ENCODE results near the gene ADM2. TPM values are rescaled to one million over a fixed set of nuclear protein-coding genes. Genes with fewer than 3 reads are reported as not detected.
A peak's percentile ranks its signal among the peaks of the same experiment; 100 is the strongest.

The ADM2 gene
- total RNA-seq, 1 donor from 2014 or later: 1.7 TPM

DNA sequence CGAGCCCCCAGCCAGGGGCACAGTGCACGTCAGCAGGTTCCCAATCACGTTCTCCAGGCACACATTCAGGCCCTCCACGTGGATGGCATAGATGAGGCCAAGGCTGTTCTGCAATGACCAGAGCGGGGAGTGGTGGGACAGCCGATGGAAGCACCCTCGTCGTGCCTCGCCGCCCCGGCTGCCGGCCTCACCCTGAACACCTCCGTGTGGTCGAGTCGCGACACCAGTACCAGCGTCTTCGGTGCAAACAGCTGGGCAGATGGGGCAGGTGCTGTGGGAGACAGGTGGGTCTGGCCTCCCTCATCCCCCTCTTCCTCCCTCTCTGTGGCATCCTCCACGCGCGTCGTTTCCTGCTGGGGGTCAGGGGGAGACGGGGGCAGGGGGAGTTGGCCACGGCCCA is 14.0 kb upstream of the ADM2 start:
- Mint-ChIP-seq H3K4me1 (peaks cover 4% of the 10 kb centered on the region), H3K27ac (ENCODE audit: unreplicated experiment) (no peak overlapping the region), H3K27me3 (ENCODE audit: low read depth) (no peaks in the 10 kb centered on the region), H3K36me3 (ENCODE audit: low read depth) (peaks cover 4% of the 10 kb centered on the region), H3K9me3 (no peaks in the 10 kb centered on the region), H3K4me3 (no peak overlapping the region)
- DNase-seq (ENCODE audit: low read depth, low spot score): no peak
- TF ChIP-seq, protein P1, sequence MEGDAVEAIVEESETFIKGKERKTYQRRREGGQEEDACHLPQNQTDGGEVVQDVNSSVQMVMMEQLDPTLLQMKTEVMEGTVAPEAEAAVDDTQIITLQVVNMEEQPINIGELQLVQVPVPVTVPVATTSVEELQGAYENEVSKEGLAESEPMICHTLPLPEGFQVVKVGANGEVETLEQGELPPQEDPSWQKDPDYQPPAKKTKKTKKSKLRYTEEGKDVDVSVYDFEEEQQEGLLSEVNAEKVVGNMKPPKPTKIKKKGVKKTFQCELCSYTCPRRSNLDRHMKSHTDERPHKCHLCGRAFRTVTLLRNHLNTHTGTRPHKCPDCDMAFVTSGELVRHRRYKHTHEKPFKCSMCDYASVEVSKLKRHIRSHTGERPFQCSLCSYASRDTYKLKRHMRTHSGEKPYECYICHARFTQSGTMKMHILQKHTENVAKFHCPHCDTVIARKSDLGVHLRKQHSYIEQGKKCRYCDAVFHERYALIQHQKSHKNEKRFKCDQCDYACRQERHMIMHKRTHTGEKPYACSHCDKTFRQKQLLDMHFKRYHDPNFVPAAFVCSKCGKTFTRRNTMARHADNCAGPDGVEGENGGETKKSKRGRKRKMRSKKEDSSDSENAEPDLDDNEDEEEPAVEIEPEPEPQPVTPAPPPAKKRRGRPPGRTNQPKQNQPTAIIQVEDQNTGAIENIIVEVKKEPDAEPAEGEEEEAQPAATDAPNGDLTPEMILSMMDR (conservative IDR thresholded peaks at IDR 0.05): no peak

DNA sequence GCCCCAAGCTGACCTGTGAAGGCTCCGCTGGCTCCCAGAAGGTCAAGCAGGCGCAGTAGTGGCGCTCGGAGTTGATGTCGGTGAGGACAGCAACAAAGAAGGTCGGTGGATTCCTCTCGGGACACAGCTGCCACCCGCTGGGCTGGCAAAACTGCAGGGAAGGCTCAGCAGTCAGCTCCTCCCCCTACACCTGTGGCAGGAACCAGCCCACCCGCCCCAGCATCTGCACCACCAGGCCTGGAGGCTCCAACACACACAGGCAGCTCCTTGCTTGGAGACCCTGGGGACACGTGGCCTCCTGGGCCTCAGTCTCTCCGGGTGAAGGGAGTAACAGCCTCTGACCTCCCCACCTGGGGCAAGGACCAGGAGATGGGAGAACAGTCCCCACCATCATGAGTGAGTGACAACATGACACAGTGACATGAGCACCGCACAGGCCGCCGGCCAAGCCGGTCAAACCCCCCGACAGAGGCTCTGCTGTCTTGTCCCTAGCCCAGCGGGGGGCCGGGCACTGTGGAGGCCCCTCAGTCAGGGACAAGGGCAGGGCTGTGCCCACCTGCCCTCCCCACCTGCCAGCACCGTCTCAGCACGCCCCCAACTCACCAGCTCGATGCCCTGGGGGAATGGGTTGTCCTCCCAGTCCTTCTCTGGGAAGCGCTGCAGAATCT is 13.4 kb upstream of the ADM2 start:
- Mint-ChIP-seq H3K36me3 (ENCODE audit: low read depth) (peaks cover 4% of the 10 kb centered on the region), H3K9me3 (no peaks in the 10 kb centered on the region), H3K27me3 (ENCODE audit: low read depth) (no peaks in the 10 kb centered on the region), H3K27ac (ENCODE audit: unreplicated experiment) (no peak overlapping the region), H3K4me1 (peaks cover 7% of the 10 kb centered on the region), H3K4me3 (no peak overlapping the region)
- TF ChIP-seq, protein P1 (conservative IDR thresholded peaks at IDR 0.05): no peak
- DNase-seq (ENCODE audit: low read depth, low spot score): no peak

DNA sequence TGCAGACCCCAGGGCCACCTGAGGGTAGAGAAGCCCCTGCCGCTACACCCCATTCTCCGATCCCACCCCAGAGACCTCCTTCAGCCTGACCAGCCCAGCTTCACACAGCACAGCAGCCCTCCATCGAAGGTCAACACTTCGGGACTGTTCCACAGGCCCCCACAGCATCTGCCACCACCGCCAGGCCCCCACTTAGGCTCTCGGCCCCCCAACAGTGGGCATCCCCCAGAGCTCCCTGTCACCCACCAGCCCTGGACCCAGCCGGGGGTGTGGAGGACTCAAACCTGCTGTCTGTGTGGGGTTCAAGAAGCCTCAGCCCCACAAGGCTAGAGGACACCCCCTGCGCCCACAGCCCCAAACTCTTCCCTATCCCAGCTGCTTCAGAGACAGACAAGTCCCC is 12.7 kb upstream of the ADM2 start:
- TF ChIP-seq, protein P1 (conservative IDR thresholded peaks at IDR 0.05): no peak
- Mint-ChIP-seq H3K27ac (ENCODE audit: unreplicated experiment) (peak overlapping the region; percentile 83), H3K4me3 (no peak overlapping the region), H3K4me1 (peaks cover 14% of the 10 kb centered on the region), H3K27me3 (ENCODE audit: low read depth) (no peaks in the 10 kb centered on the region), H3K9me3 (no peaks in the 10 kb centered on the region), H3K36me3 (ENCODE audit: low read depth) (peaks cover 4% of the 10 kb centered on the region)
- DNase-seq (ENCODE audit: low read depth, low spot score): no peak

DNA sequence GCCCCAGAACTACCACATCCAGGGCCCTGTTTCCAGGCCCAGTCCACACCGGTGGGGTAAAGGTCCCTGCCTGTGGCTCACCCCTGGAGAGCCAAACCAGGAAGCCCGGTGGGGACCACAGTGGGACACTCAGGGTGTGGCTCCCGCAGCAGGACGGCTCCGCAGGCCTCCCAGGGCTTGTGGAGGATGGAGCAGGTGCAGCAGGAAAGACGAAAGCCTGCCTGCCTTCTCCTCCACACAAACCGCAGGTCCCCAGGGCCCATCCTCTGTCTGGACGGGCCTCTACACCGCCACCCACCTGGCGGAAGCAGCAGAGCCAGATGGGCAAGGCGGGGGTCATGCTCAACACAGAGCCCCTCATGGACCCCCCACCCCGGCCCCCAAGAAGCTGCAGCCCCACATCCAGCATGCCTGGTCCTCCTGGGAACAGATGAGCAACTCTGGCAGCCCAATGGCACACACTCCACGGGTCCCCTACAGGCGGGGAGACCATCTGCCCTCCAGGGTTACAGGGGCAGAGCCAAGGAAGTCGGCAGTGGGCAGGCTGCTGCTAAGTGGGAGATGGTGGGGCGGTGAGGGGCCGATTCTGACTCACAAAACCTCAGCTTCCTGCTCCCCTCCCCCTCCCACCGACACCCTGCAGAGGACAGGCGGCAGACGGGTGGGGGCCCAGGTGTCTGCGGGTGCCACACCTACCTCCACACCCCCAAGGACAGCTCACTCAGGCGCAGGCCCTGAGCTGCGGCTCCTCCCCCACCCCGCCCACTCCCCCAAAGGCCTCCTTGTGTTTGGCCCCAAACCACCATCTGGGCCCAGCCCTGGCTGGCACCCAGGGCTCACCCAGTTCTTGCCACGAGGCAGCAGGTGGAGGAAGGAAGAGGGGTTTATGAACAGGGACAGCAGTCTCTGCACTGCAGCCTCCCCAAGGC is 11.7 kb upstream of the ADM2 start:
- H3K27ac Mint-ChIP-seq (ENCODE audit: unreplicated experiment): no peak overlapping the region
- peaks cover 20% of the 10 kb centered on the region for H3K4me1 Mint-ChIP-seq
- H3K27me3 Mint-ChIP-seq (ENCODE audit: low read depth): no peaks in the 10 kb centered on the region
- H3K4me3 Mint-ChIP-seq: no peak overlapping the region
- TF ChIP-seq, protein P1 (conservative IDR thresholded peaks at IDR 0.05): no peak
- no peak for DNase-seq (ENCODE audit: low read depth, low spot score)
- H3K9me3 Mint-ChIP-seq: no peaks in the 10 kb centered on the region
- peaks cover 4% of the 10 kb centered on the region for H3K36me3 Mint-ChIP-seq (ENCODE audit: low read depth)

DNA sequence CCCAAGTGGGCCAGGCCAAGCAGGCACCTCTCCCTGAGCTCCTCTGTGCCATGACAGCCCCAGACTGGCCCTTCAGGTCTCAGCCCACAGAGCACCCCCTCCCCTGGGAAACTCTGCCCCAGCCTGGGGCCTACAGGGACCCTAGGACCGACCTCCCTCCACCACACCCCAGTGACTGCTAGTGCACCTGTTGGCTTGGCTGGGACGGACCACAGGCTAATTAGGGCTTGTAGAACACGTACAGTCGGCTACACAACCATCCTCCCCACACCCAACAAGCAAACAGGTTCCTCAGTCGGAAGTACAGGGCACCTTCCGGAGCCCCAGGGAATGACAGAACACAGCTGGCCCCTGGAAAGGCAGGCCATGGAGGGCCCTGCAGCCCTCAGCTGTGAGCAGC is 10.9 kb upstream of the ADM2 start:
- Mint-ChIP-seq H3K36me3 (ENCODE audit: low read depth) (peaks cover 4% of the 10 kb centered on the region), H3K9me3 (no peaks in the 10 kb centered on the region), H3K27ac (ENCODE audit: unreplicated experiment) (no peak overlapping the region), H3K27me3 (ENCODE audit: low read depth) (peaks cover under 1% of the 10 kb centered on the region), H3K4me1 (peaks cover 22% of the 10 kb centered on the region), H3K4me3 (peak overlapping the region; percentile 41)
- DNase-seq (ENCODE audit: low read depth, low spot score): no peak
- TF ChIP-seq, protein P1 (conservative IDR thresholded peaks at IDR 0.05): no peak

Measured in neural crest cell (in vitro differentiated cells).